ENCODE results near the gene KCNQ2. TPM values are rescaled to one million over a fixed set of nuclear protein-coding genes. Genes with fewer than 3 reads are reported as not detected.

Gene KCNQ2
- total and polyA plus RNA-seq, 7 donors: 0.01 to 2.8 (median 0.15) TPM; not detected in 1

GRCh38 chr20:63393566-63393965 is 78.9 kb downstream of the KCNQ2 start:
- H3K4me3 ChIP-seq: no peak overlapping the region
- TF ChIP-seq CTCF (IDR thresholded peaks at IDR 0.05): no peak
- no peak for DNase-seq
- no peaks in the 10 kb centered on the region for H3K36me3 ChIP-seq (ENCODE audit: insufficient read depth in 1 of 2, low read depth in 1 of 2)
- WGBS, 3 donors: 65 to 74% (median 72%) methylated on average over 17 of the region's 17 CpGs
- no peak for ATAC-seq
- peaks cover 0 to 76% (median 7%) of the 10 kb centered on the region in 3 donors for H3K27me3 ChIP-seq (ENCODE audit: insufficient read depth in 3 of 3, low read length in 2 of 3)
- no peak overlapping the region for H3K27ac ChIP-seq
- intact Hi-C loops (cut with DNase I): no loop called here
- H3K4me1 ChIP-seq: no peaks in the 10 kb centered on the region
- no peaks in the 10 kb centered on the region for H3K9me3 ChIP-seq

GRCh38 chr20:63392465-63393365 is 79.7 kb downstream of the KCNQ2 start:
- 90 to 93% (median 90%) methylated on average over 13 to 17 of the region's 17 CpGs for WGBS, 3 donors
- no peak for DNase-seq
- no peak overlapping the region for H3K27ac ChIP-seq
- TF ChIP-seq CTCF (IDR thresholded peaks at IDR 0.05): no peak
- H3K36me3 ChIP-seq (ENCODE audit: insufficient read depth in 1 of 2, low read depth in 1 of 2): no peaks in the 10 kb centered on the region
- peaks cover 0 to 68% (median 7%) of the 10 kb centered on the region in 3 donors for H3K27me3 ChIP-seq (ENCODE audit: insufficient read depth in 3 of 3, low read length in 2 of 3)
- intact Hi-C loops (cut with DNase I): no loop called here
- no peak for ATAC-seq
- no peaks in the 10 kb centered on the region for H3K9me3 ChIP-seq
- no peaks in the 10 kb centered on the region for H3K4me1 ChIP-seq
- no peak overlapping the region for H3K4me3 ChIP-seq

- Histone ChIP-seq H3K9me3 (peaks cover 10% of the 10 kb centered on the region), H3K27me3 (ENCODE audit: insufficient read depth in 3 of 3, low read length in 2 of 3) (peaks cover 0 to 40% (median 5%) of the 10 kb centered on the region in 3 donors), H3K4me1 (no peaks in the 10 kb centered on the region), H3K27ac (no peak overlapping the region), H3K36me3 (ENCODE audit: insufficient read depth in 1 of 2, low read depth in 1 of 2) (no peaks in the 10 kb centered on the region), H3K4me3 (no peak overlapping the region)
- no peak for TF ChIP-seq CTCF (IDR thresholded peaks at IDR 0.05)
- 83 to 94% (median 92%) methylated on average over 18 of the region's 18 CpGs for WGBS, 3 donors
- intact Hi-C loops (cut with DNase I): loop anchor here in 1 of 2 donors (10.0 kb wide), 1 partner anchor 333 kb away; no protein-coding TSS in a partner anchor
- no peak for ATAC-seq
- DNase-seq: no peak
These were observed 84.5 kb downstream of the KCNQ2 start for GRCh38 chr20:63387917-63388316.

- no peak overlapping the region for H3K27ac ChIP-seq
- 94 to 96% (median 96%) methylated on average over 13 of the region's 13 CpGs for WGBS, 3 donors
- DNase-seq (no peak), ATAC-seq (no peak)
- no peaks in the 10 kb centered on the region for H3K4me1 ChIP-seq
- H3K9me3 ChIP-seq: peaks cover 10% of the 10 kb centered on the region
- TF ChIP-seq CTCF (IDR thresholded peaks at IDR 0.05): no peak
- no peak overlapping the region for H3K4me3 ChIP-seq
- peaks cover 0 to 39% (median 4%) of the 10 kb centered on the region in 3 donors for H3K27me3 ChIP-seq (ENCODE audit: insufficient read depth in 3 of 3, low read length in 2 of 3)
- intact Hi-C loops (cut with DNase I): loop anchor here in 1 of 2 donors (10.0 kb wide), 1 partner anchor 333 kb away; no protein-coding TSS in a partner anchor
- no peaks in the 10 kb centered on the region for H3K36me3 ChIP-seq (ENCODE audit: insufficient read depth in 1 of 2, low read depth in 1 of 2)
These were observed 85.1 kb downstream of the KCNQ2 start for GRCh38 chr20:63387393-63387792.
